ENCODE data around the gene TMEM196.

TMEM196 gene

GRCh38 chr7:19772841-19773760 lies at the start of gene TMEM196:
Gene TMEM196, minus strand, starts transcription at chr7:19773617. Its CDS starts 921 bp downstream, at chr7:19772696.
- H3K4me3 ChIP-seq (ENCODE audit: low read depth, low read length) = peak within 1 kb of the TSS; percentile 22
- no peak for TF ChIP-seq CTCF (IDR thresholded peaks at IDR 0.05; ENCODE audit: low read depth, low read length)
- in situ Hi-C loops (cut with HindIII; ENCODE audit: low sequenced_read_pairs) = no loop called here
- DNase-seq (ENCODE audit: low read depth, low spot score) = peak; percentile 45

- no peak overlapping the region for H3K4me3 ChIP-seq (ENCODE audit: low read depth, low read length)
- DNase-seq (ENCODE audit: low read depth, low spot score) = no peak
- in situ Hi-C loops (cut with HindIII; ENCODE audit: low sequenced_read_pairs) = no loop called here
- no peak for TF ChIP-seq CTCF (IDR thresholded peaks at IDR 0.05; ENCODE audit: low read depth, low read length)
These were observed 42.7 kb upstream of the TMEM196 start for GRCh38 chr7:19816128-19816527.

GRCh38 chr7:19815546-19815945 lies 42.1 kb upstream of the TMEM196 start:
- DNase-seq (ENCODE audit: low read depth, low spot score) = no peak
- TF ChIP-seq CTCF (IDR thresholded peaks at IDR 0.05; ENCODE audit: low read depth, low read length) = no peak
- no peak overlapping the region for H3K4me3 ChIP-seq (ENCODE audit: low read depth, low read length)
- in situ Hi-C loops (cut with HindIII; ENCODE audit: low sequenced_read_pairs) = no loop called here

DNA sequence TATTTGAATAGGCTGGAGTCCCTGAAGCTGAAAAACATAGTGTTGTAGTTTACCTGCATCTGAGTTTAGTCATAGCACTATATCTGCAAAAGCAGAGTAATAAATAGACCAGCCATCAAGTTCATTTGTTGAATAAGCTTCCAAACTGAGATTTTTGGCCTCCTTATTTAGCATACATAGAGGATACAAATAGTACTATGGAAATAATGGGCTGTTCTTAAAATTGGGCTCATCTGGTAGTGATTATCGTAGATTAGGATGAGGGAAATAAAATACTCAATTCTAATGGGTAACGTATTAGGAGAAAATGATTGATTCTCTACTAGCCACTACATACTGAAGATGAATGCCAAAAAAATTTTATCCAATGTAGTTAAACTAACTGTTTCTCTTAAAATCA lies 41.4 kb upstream of the TMEM196 start:
- H3K4me3 ChIP-seq (ENCODE audit: low read depth, low read length) = no peak overlapping the region
- no peak for TF ChIP-seq CTCF (IDR thresholded peaks at IDR 0.05; ENCODE audit: low read depth, low read length)
- DNase-seq (ENCODE audit: low read depth, low spot score) = no peak
- in situ Hi-C loops (cut with HindIII; ENCODE audit: low sequenced_read_pairs) = no loop called here

DNA sequence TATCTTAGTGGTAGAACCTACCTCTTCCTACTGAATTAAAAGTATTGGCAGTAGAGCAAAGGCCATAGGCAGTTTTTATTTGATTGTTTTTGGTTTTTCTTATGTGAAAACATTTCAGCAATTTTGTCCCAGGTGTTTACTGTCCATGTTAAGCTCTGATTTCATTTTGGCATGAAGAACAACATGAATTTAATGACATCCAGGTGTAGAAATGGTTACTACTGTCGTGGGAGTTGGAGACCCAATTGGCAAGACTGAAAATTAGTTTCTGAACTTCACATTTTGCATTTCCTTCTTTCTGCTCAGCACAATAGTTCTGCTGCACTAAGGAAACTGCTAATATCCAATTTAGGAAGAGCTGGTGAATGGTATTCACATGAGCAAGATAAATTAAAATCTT lies 38.0 kb upstream of the TMEM196 start:
- no peak overlapping the region for H3K4me3 ChIP-seq (ENCODE audit: low read depth, low read length)
- in situ Hi-C loops (cut with HindIII; ENCODE audit: low sequenced_read_pairs) = no loop called here
- TF ChIP-seq CTCF (IDR thresholded peaks at IDR 0.05; ENCODE audit: low read depth, low read length) = no peak
- DNase-seq (ENCODE audit: low read depth, low spot score) = no peak

DNA sequence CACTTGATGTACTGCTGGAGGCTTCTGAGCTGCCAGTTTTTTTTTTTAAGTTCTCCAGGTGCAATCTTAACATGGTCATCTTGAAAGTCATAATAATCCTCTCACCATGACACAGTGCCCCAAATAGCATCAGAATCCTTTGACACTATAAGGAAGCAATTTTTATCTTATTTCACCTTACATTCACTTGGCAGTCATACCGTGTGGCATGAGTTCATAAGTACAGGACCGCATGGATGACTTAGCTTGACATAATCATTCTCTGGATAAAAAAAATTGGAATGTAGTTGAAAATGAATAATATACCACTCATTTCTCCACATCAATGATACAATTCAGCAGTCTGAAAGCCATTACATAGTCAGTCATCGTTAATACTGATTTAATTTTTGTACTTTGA lies 25.6 kb upstream of the TMEM196 start:
- in situ Hi-C loops (cut with HindIII; ENCODE audit: low sequenced_read_pairs) = no loop called here
- no peak for TF ChIP-seq CTCF (IDR thresholded peaks at IDR 0.05; ENCODE audit: low read depth, low read length)
- no peak overlapping the region for H3K4me3 ChIP-seq (ENCODE audit: low read depth, low read length)
- DNase-seq (ENCODE audit: low read depth, low spot score) = no peak

All from astrocyte of the spinal cord (primary cell).